Fibroblast of skin of left quadriceps (primary cell): Measurements from ENCODE around the gene FAM229B.
A peak's percentile ranks its signal among the peaks of the same experiment; 100 is the strongest.

Source experiments
- DNase-seq, 2 experiments: peaks; one replicate each; pipeline ENCODE4 v3.0.0-alpha.2; 2013; ENCODE audit warnings: low read depth in 2 of 2

Gene FAM229B

DNA sequence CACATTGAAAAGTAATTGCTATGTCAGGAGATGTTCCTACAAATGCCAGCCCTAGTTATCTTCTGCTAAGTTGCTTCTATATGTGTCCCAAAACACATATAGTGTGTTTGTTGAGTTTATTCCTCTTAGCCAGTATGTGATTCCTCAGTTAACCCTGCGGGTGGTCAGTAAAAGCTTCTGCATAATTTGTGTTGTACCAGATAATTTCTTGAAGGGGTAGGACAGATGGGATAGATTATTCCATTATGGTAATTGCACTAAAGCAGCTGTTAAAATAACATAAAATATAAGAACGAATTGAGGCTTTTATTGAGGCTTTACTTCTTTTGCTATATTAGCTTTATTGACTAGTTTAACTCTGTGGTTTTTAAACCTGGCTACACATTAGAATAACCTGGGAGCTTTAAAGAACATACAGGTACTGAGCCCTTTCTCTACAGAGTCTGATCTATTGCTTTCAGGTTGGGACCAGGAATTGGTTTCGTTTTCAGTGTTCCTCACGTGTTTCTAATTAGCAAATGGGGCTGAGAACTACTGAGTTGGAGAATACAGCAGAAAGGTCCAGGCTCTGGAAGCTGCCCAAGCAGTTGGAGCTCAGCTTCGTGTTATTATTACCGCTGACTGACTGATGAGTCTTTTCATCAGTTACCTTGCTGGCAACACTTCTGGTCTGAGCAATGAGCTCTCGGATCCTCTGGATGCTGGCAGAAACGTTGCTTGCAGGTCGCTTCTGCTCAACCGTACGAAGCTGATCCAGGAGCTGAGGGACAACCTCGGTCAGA lies 56.9 kb downstream of the FAM229B start:
- peak; percentile 75 for DNase-seq

DNA sequence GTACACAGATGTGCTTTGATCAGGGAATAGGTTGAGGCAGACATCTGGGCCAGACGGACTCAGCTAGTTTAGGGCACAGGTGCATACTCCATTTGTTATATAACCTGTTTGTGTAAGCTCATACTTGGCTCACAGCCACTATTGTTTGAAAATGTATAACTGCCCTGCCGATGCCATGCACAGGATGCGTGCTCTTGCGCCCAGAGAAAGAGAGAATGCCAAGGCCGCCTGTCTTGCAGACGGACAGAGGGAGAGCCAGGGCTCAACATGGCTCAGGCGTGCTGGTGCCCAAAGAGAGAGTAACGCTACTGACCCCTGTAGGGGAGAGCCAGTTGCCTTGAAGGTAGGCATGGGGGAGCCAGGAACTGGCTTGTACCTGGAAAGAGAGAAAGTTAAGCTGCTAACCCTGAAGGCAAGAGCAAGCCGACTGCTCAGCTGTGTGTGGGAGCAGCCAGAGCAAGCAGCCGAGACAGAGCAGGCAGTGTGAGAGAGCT lies 57.7 kb downstream of the FAM229B start:
- no peak for DNase-seq

DNA sequence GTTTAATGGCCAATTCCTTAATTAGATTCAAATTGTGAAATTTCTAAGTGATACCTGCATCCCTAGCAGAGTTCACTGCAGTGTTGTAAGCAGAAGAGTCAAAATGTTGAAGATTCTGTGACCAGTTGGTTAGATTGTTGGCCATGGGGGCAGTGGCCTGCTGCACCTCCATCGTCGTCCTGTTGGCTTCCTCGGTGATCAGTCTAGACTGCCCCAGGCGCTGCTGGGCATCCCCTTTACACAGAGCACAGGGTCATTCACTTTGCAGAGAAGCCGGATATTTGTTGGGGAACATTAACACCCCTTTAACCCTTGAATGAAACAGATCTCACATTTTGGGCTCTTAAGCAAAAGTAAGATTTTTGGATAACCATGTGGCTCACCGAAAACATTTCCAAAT lies 60.7 kb downstream of the FAM229B start:
- no peak for DNase-seq

DNA sequence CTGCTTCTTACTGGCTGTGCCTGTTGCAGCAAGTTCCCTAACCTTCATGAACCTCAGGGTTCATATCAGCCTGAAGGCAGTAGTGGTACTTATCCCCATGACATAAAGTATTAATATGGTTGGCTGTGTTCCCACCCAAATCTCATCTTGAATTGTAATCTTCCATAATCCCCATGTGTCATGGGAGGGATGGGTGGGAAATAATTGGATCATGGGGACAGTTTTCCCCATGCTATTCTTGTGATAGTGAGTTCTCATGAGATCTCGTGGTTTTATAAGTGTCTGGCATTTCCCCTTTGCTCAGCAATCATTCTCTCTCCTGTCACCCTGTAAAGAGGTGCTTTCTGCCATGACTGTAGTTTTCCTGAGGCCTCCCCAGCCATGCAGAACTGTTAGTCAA lies 61.8 kb downstream of the FAM229B start:
- no peak for DNase-seq

DNA sequence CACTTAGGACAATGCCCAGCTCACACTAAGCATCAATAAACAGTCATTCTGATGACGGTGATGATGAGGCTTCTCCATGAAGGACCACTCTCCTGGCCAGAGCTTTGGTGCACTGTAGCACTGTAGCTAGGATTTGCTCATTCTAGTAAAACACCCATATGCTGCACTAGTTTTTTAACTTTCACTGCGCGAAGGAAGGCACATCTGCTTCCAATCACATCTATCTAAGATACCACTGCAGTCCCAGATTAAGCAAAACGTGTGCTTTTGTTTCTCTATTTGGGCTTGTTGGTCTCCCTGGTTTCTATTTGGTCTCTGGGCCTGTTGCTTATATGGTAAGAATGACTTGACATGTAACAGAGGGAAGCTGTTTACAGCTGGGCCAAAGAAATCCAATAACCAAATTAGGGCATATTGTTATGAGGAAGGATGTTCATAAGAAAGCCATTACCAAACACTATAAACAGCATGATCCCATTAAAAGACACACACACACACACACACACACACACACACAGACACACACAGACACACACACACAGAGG lies 62.4 kb downstream of the FAM229B start:
- DNase-seq, result peak; percentile 96 to 97

DNA sequence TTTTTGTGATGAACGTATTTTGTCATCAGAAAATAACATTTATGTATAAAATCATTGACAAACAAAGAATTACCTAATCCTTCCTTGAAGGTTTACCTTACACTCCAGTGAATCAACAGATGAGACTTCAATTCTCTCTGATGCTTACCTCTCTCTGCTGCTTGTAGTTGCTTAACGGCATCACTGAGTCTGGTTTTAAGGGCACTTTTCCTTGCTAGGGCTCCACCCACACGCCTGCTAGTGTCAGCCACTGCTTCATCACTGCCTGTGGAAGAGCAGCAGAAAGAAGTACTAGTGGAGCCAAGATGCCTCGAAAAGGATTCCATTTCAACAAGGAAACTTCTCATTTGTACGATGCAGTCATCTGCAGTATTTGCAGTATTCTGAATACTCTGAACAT lies 63.0 kb downstream of the FAM229B start:
- peak in 1 of 2 experiments; percentile 20 for DNase-seq
